ENCODE data around the gene COMMD4.
"Not testable (repeated sequence)": the region's sequence is repeated elsewhere in the genome, so short reads cannot be mapped to it uniquely, and the experiment has no call there.

COMMD4 gene

GRCh38 chr15:75383986-75384385 is 48.1 kb downstream of the COMMD4 start:
- DNase-seq, result not testable (repeated sequence)

Measured in T-helper 1 cell (primary cell).